GM12878 (cell line): Measurements from ENCODE around the gene MDC1. TPM values are rescaled to one million over a fixed set of nuclear protein-coding genes. Genes with fewer than 3 reads are reported as not detected.

Source experiments
- CEBPB ChIP-seq, 2 experiments: fragments of 150-350 bp in 1 of 2; IDR thresholded peaks; 2 replicates each; pipeline ENCODE4 v1.6.1; 2012 to 2014; ENCODE audit warnings: low read depth in 2 of 2, low read length in 2 of 2, borderline replicate concordance in 1 of 2, inconsistent platforms in 1 of 2
- CREB1 ChIP-seq: IDR thresholded peaks from 2 replicates; pipeline ENCODE4 v1.6.1; 2012; ENCODE audit warnings: low read depth, mild to moderate bottlenecking, inconsistent platforms
- EED ChIP-seq: sonication (generic); IDR thresholded peaks from 2 replicates; pipeline ENCODE4 v1.6.1; 2016; ENCODE audit warnings: antibody characterized with exemption, low read depth
- ETV6 ChIP-seq, 2 experiments: fragments of 450-650 bp in 1 of 2; IDR thresholded peaks in 1 of 2; conservative IDR thresholded peaks in 1 of 2; 2 replicates each; pipeline ENCODE4 v1.6.1; 2014; ENCODE audit warnings: antibody characterized with exemption in 1 of 2, borderline replicate concordance in 1 of 2, low read depth in 1 of 2, mild to moderate bottlenecking in 1 of 2, moderate library complexity in 1 of 2
- FOS ChIP-seq: IDR thresholded peaks from 3 replicates; pipeline ENCODE4 v1.6.1; 2011; ENCODE audit warnings: borderline replicate concordance; ENCODE audit not compliant: insufficient read length; ENCODE audit errors: extremely low read depth
- GABPA ChIP-seq: IDR thresholded peaks from 2 replicates; pipeline ENCODE4 v1.6.1; 2014; ENCODE audit warnings: antibody characterized with exemption, low read depth, mild to moderate bottlenecking, inconsistent platforms
- GATAD2B ChIP-seq: fragments of 450-650 bp; conservative IDR thresholded peaks from 2 replicates; pipeline ENCODE4 v1.6.1; 2017; ENCODE audit warnings: low read depth, mild to moderate bottlenecking, moderate library complexity
- HDGF ChIP-seq: fragments of 450-650 bp; IDR thresholded peaks from 2 replicates; pipeline ENCODE4 v1.6.1; 2016; ENCODE audit warnings: antibody characterized with exemption
- IRF4 ChIP-seq: IDR thresholded peaks from 2 replicates; pipeline ENCODE4 v1.6.1; 2011; ENCODE audit warnings: low read depth, low read length
- MTA3 ChIP-seq: IDR thresholded peaks from 2 replicates; pipeline ENCODE4 v1.6.1; 2012; ENCODE audit warnings: low read length, inconsistent platforms, borderline replicate concordance
- NR2C1 ChIP-seq: fragments of 450-650 bp; IDR thresholded peaks from 2 replicates; pipeline ENCODE4 v1.6.1; 2017; ENCODE audit warnings: antibody characterized with exemption, mild to moderate bottlenecking, moderate library complexity
- PML ChIP-seq: IDR thresholded peaks from 2 replicates; pipeline ENCODE4 v1.6.1; 2012; ENCODE audit warnings: low read length, inconsistent platforms
- POLR2AphosphoS5 ChIP-seq: IDR thresholded peaks from 2 replicates; pipeline ENCODE4 v1.6.1; 2011; ENCODE audit warnings: mild to moderate bottlenecking, low read length, inconsistent platforms
- POU2F2 ChIP-seq: IDR thresholded peaks from 3 replicates; pipeline ENCODE4 v1.6.1; 2011; ENCODE audit warnings: low read depth, mild to moderate bottlenecking, low read length, borderline replicate concordance
- PRDM15 ChIP-seq: fragments of 450-650 bp; formaldehyde crosslinking; IDR thresholded peaks from 2 replicates; pipeline ENCODE4 v1.4.0; 2020; ENCODE audit warnings: mild to moderate bottlenecking, moderate library complexity
- RBBP5 ChIP-seq: fragments of 200-600 bp; sonication (generic); conservative IDR thresholded peaks from 2 replicates; pipeline ENCODE4 v1.6.1; 2016
- RELB ChIP-seq: fragments of 450-650 bp; IDR thresholded peaks from 2 replicates; pipeline ENCODE4 v1.6.1; 2017; ENCODE audit warnings: low read depth, mild to moderate bottlenecking, moderate library complexity
- TAF1 ChIP-seq: IDR thresholded peaks from 2 replicates; pipeline ENCODE4 v1.6.1; 2011; ENCODE audit warnings: mild to moderate bottlenecking, low read depth, low read length, borderline replicate concordance
- ZNF24 ChIP-seq: fragments of 450-650 bp; IDR thresholded peaks from 2 replicates; pipeline ENCODE4 v1.6.1; 2017; ENCODE audit warnings: antibody characterized with exemption, mild to moderate bottlenecking
- polyA plus RNA-seq, 11 experiments: library from polyadenylated mRNA; depleted of rRNA in 4 of 11; unstranded in 6 of 11; stranded (reverse) in 5 of 11; fragments of >200 nt; fragmentation: Nextera tagmentation in 4 of 11; fragmentation: Illumina TruSeq in 1 of 11; extraction: Ambion mirVana in 4 of 11; extraction: Trizol in 1 of 11; gene quantifications; 1 replicate in 1 of 11; 2 replicates in 10 of 11; pipeline versions ENCODE4 v1.2.1 to v1.2.3, GENCODE V29; 2011 to 2016; ENCODE audit warnings: inconsistent platforms in 2 of 11, missing spikeins in 2 of 11, low read depth in 1 of 11
- total RNA-seq, 4 experiments: library from RNA; depleted of rRNA in 3 of 4; stranded (reverse); fragments of >200 nt in 3 of 4; fragmentation: Illumina TruSeq in 1 of 4; extraction: Trizol in 1 of 4; gene quantifications; 2 replicates each; pipeline versions ENCODE4 v1.2.1 to v1.2.3, GENCODE V29; 2013 to 2021
- TF ChIP-seq, protein P1 (sequence below): fragments of 450-650 bp; conservative IDR thresholded peaks from 2 replicates; pipeline ENCODE4 v1.6.1; 2017; ENCODE audit warnings: mild to moderate bottlenecking, moderate library complexity
- TF ChIP-seq, protein P2 (sequence below): fragments of 150-350 bp; IDR thresholded peaks from 2 replicates; pipeline ENCODE4 v1.6.1; 2014; ENCODE audit warnings: mild to moderate bottlenecking, low read depth, low read length

Gene MDC1
- total and polyA plus RNA-seq, 10 of the 15 experiments (the other 5 are each of a cell fraction or from before 2014, with no cell fraction given) = 5.1 to 62.5 (median 22.4) TPM

- TF ChIP-seq PRDM15 (CRISPR knock-in tag) (no peak), ETV6 (conservative IDR thresholded peaks at IDR 0.05 in 1 of 2, IDR thresholded peaks at IDR 0.05 in 1 of 2; ENCODE audit: borderline replicate concordance in 1 of 2, low read depth in 1 of 2) (no peak), IRF4 (no peak), RELB (no peak; the same call in none of the 2 replicates), CEBPB (IDR thresholded peaks at IDR 0.05; ENCODE audit: borderline replicate concordance in 1 of 2, low read depth in 2 of 2, low read length in 2 of 2) (no peak), PML (no peak), TAF1 (no peak), HDGF (peak; percentile 98), GABPA (no peak), ZNF24 (no peak), NR2C1 (no peak), POLR2AphosphoS5 (peak; percentile 69; the same call in 1 of the 2 replicates), GATAD2B (no peak), CREB1 (no peak), MTA3 (no peak), RBBP5 (no peak), POU2F2 (no peak; the same call in 2 of the 3 replicates), FOS (no peak), EED (no peak)
- TF ChIP-seq, protein P1, sequence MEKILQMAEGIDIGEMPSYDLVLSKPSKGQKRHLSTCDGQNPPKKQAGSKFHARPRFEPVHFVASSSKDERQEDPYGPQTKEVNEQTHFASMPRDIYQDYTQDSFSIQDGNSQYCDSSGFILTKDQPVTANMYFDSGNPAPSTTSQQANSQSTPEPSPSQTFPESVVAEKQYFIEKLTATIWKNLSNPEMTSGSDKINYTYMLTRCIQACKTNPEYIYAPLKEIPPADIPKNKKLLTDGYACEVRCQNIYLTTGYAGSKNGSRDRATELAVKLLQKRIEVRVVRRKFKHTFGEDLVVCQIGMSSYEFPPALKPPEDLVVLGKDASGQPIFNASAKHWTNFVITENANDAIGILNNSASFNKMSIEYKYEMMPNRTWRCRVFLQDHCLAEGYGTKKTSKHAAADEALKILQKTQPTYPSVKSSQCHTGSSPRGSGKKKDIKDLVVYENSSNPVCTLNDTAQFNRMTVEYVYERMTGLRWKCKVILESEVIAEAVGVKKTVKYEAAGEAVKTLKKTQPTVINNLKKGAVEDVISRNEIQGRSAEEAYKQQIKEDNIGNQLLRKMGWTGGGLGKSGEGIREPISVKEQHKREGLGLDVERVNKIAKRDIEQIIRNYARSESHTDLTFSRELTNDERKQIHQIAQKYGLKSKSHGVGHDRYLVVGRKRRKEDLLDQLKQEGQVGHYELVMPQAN = peak; percentile 17; the same call in 1 of the 2 replicates
- TF ChIP-seq, protein P2, sequence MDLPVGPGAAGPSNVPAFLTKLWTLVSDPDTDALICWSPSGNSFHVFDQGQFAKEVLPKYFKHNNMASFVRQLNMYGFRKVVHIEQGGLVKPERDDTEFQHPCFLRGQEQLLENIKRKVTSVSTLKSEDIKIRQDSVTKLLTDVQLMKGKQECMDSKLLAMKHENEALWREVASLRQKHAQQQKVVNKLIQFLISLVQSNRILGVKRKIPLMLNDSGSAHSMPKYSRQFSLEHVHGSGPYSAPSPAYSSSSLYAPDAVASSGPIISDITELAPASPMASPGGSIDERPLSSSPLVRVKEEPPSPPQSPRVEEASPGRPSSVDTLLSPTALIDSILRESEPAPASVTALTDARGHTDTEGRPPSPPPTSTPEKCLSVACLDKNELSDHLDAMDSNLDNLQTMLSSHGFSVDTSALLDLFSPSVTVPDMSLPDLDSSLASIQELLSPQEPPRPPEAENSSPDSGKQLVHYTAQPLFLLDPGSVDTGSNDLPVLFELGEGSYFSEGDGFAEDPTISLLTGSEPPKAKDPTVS = no peak
These were observed 30.8 kb downstream of the MDC1 start, which contains the start of gene PPP1R18 (continued) for GRCh38 chr6:30686009-30686907.
